HepG2 (cell line): ENCODE measurements around the gene MMAA. TPM values are rescaled to one million over a fixed set of nuclear protein-coding genes. Genes with fewer than 3 reads are reported as not detected.

Source experiments
- ATAC-seq: fragments of 200-7000 bp; cut with Tn5 transposase; 3 replicates; pipeline ENCODE4 v1.9.1; 2020; ENCODE audit warnings: mild to moderate bottlenecking, moderate library complexity
- BruUV-seq: library from RNA; stranded (reverse); fragments of 400-500 nt; replicated peaks from 2 replicates; lab custom pipeline; 2021; lab: Mats Ljungman, UMichigan
- CTCF ChIA-PET: fragments of 300-600 bp; formaldehyde crosslinking; extraction: SDS; loops from one replicate; lab custom pipeline; 2021; ENCODE audit warnings: low total read pairs, inconsistent platforms, low intra/inter-chr PET ratio; lab: Yijun Ruan, JAX
- POLR2A ChIA-PET: fragments of 350-600 bp; sonication (Branson Sonifier 250); formaldehyde crosslinking; loops from one replicate; lab custom pipeline; 2020; ENCODE audit warnings: antibody characterized with exemption, inconsistent platforms; lab: Yijun Ruan, JAX
- DNase-seq: peaks from one replicate; pipeline ENCODE4 v3.0.0-alpha.2; 2015; ENCODE audit warnings: low spot score
- FAIRE-seq: peaks from 3 replicates; lab custom pipeline; 2011; peaks lifted over from hg19 to GRCh38; lab: Jason Lieb, UNC
- H2AFZ ChIP-seq: one replicate; pipeline ENCODE4 v1.6.1; 2011; ENCODE audit warnings: low read length, inconsistent platforms
- H3K27ac ChIP-seq: fragments of 300-600 bp; 3 replicates; pipeline ENCODE4 v1.8.0; 2011; ENCODE audit warnings: mixed run types, mild to moderate bottlenecking, mixed read lengths, low read length, inconsistent platforms; ENCODE audit not compliant: insufficient read depth; ENCODE audit errors: extremely low read length
- H3K27me3 ChIP-seq, 2 experiments: fragments of 200-600 bp in 1 of 2; 2 replicates in 1 of 2; 3 replicates in 1 of 2; pipeline versions ENCODE4 v1.6.0 to v1.8.0; 2011; ENCODE audit warnings: low read length in 2 of 2, mild to moderate bottlenecking in 2 of 2, moderate library complexity in 2 of 2, inconsistent platforms in 1 of 2; ENCODE audit not compliant: insufficient read depth in 2 of 2, control insufficient read depth in 1 of 2
- H3K36me3 ChIP-seq, 2 experiments: fragments of 200-600 bp in 1 of 2; replicated peaks in 1 of 2; 2 replicates in 1 of 2; 3 replicates in 1 of 2; pipeline versions ENCODE4 v1.5.1 to v1.8.0; 2011; ENCODE audit warnings: low read length in 2 of 2, inconsistent platforms in 1 of 2; ENCODE audit not compliant: insufficient read depth in 2 of 2, control insufficient read depth in 1 of 2
- H3K4me1 ChIP-seq: 2 replicates; pipeline ENCODE4 v1.5.1; 2012; ENCODE audit warnings: low read length, inconsistent platforms; ENCODE audit not compliant: insufficient read depth
- H3K4me2 ChIP-seq: 2 replicates; pipeline ENCODE4 v1.6.0; 2011; ENCODE audit warnings: low read depth, low read length, inconsistent platforms
- H3K4me3 ChIP-seq, 3 experiments: fragments of 200-600 bp in 1 of 3; sonication (generic), shearing (Covaris generic) in 1 of 3; replicated peaks in 1 of 3; 2 replicates each; pipeline ENCODE4 v1.5.1; 2011 to 2016; ENCODE audit warnings: low read length in 3 of 3, inconsistent platforms in 2 of 3, low read depth in 2 of 3, mild to moderate bottlenecking in 2 of 3, control low read depth in 1 of 3, mixed read lengths in 1 of 3; ENCODE audit not compliant: insufficient read depth in 1 of 3
- H3K79me2 ChIP-seq: one replicate; pipeline ENCODE4 v1.6.1; 2011; ENCODE audit warnings: low read length, inconsistent platforms; ENCODE audit not compliant: insufficient read depth
- H3K9ac ChIP-seq: 2 replicates; pipeline ENCODE4 v1.6.0; 2011; ENCODE audit warnings: mild to moderate bottlenecking, low read depth, low read length, inconsistent platforms; ENCODE audit not compliant: insufficient read depth
- H3K9me3 ChIP-seq: 2 replicates; pipeline ENCODE4 v1.5.1; 2012; ENCODE audit warnings: mild to moderate bottlenecking, low read length
- H4K20me1 ChIP-seq: 2 replicates; pipeline ENCODE4 v1.6.0; 2011; ENCODE audit warnings: inconsistent platforms, mild to moderate bottlenecking, low read length, moderate library complexity; ENCODE audit not compliant: insufficient read depth
- CREM ChIP-seq, 2 experiments: sonication (generic) in 1 of 2; formaldehyde crosslinking in 1 of 2; IDR thresholded peaks; 2 replicates each; pipeline versions ENCODE4 v1.4.0 to v1.6.1; 2016 to 2020; ENCODE audit warnings: antibody characterized with exemption in 1 of 2, mild to moderate bottlenecking in 1 of 2, missing genetic modification reagents in 1 of 2
- HOXA9 ChIP-seq: sonication (generic); formaldehyde crosslinking; IDR thresholded peaks from 2 replicates; pipeline ENCODE4 v1.8.1; 2022; ENCODE audit warnings: missing genetic modification reagents, mild to moderate bottlenecking, moderate library complexity, borderline replicate concordance
- ISX ChIP-seq: sonication (generic); formaldehyde crosslinking; conservative IDR thresholded peaks from 2 replicates; pipeline ENCODE4 v1.5.0; 2020; ENCODE audit warnings: missing genetic modification reagents
- JUND ChIP-seq: sonication (generic); formaldehyde crosslinking; IDR thresholded peaks from 2 replicates; pipeline ENCODE4 v1.8.0; 2022; ENCODE audit warnings: mild to moderate bottlenecking, missing genetic modification reagents
- KLF11 ChIP-seq: IDR thresholded peaks from 2 replicates; pipeline ENCODE4 v1.6.1; 2016; ENCODE audit warnings: missing compliant biosample characterization
- PAWR ChIP-seq: sonication (generic); formaldehyde crosslinking; IDR thresholded peaks from 2 replicates; pipeline ENCODE4 v1.4.0; 2020; ENCODE audit warnings: missing genetic modification reagents, mild to moderate bottlenecking, borderline replicate concordance
- RFX3 ChIP-seq: IDR thresholded peaks from 2 replicates; pipeline ENCODE4 v1.6.1; 2016; ENCODE audit warnings: missing biosample characterization, missing genetic modification reagents
- ZFP37 ChIP-seq: sonication (generic); formaldehyde crosslinking; IDR thresholded peaks from 2 replicates; pipeline ENCODE4 v1.4.0; 2020; ENCODE audit warnings: missing genetic modification reagents, borderline replicate concordance
- ZNF225 ChIP-seq: sonication (generic); formaldehyde crosslinking; IDR thresholded peaks from 2 replicates; pipeline ENCODE4 v1.4.0; 2020; ENCODE audit warnings: mild to moderate bottlenecking, missing genetic modification reagents
- ZNF234 ChIP-seq: sonication (generic); formaldehyde crosslinking; conservative IDR thresholded peaks from 2 replicates; pipeline ENCODE4 v1.5.1; 2020; ENCODE audit warnings: mild to moderate bottlenecking, missing genetic modification reagents
- ZNF235 ChIP-seq: sonication (generic); formaldehyde crosslinking; IDR thresholded peaks from 2 replicates; pipeline ENCODE4 v1.8.1; 2023; ENCODE audit warnings: mild to moderate bottlenecking, missing genetic modification reagents, borderline replicate concordance
- ZNF790 ChIP-seq: sonication (generic); formaldehyde crosslinking; IDR thresholded peaks from 2 replicates; pipeline ENCODE4 v1.8.0; 2022; ENCODE audit warnings: missing genetic modification reagents, mild to moderate bottlenecking, borderline replicate concordance
- WGBS: methylation state at CpG from one replicate; pipeline ENCODE4 v1.1.6; 2017; ENCODE audit warnings: low lambda C conversion rate; 5-methylcytosine and 5-hydroxymethylcytosine counted together
- in situ Hi-C: cut with HindIII; loops from 2 replicates; pipeline ENCODE4 v1.10.0; 2017; ENCODE audit warnings: low pct_unique_long_range_greater_than_20kb; ENCODE audit not compliant: extremely low pct_ligation_motif_present
- intact Hi-C: fragments of 100-400 bp; cut with micrococcal nuclease; formaldehyde crosslinking; loops from one replicate; pipeline ENCODE4 v1.10.0; 2022; ENCODE audit not compliant: unreplicated experiment
- polyA plus RNA-seq, 8 experiments: library from polyadenylated mRNA; depleted of rRNA in 3 of 8; stranded (reverse) in 7 of 8; unstranded in 1 of 8; fragments of >200 nt; fragmentation: Illumina TruSeq in 4 of 8; extraction: Trizol in 4 of 8; gene quantifications; 2 replicates each; pipeline versions ENCODE4 v1.2.1 to v1.2.3, GENCODE V29; 2011 to 2016; ENCODE audit warnings: low read depth in 4 of 8, missing spikeins in 1 of 8, mixed read lengths in 1 of 8; ENCODE audit not compliant: insufficient read depth in 1 of 8
- total RNA-seq, 5 experiments: library from RNA; depleted of rRNA; stranded (reverse); fragments of >200 nt; fragmentation: Illumina TruSeq; extraction: Trizol; gene quantifications; 2 replicates each; pipeline ENCODE4 v1.2.3, GENCODE V29; 2016; ENCODE audit warnings: low read depth in 1 of 5
- TF ChIP-seq, protein P1 (sequence below): sonication (generic); formaldehyde crosslinking; IDR thresholded peaks from 2 replicates; pipeline ENCODE4 v1.8.1; 2023; ENCODE audit warnings: mild to moderate bottlenecking, missing genetic modification reagents, borderline replicate concordance
- TF ChIP-seq, protein P2 (sequence below): sonication (generic); formaldehyde crosslinking; IDR thresholded peaks from 2 replicates; pipeline ENCODE4 v1.5.0; 2020; ENCODE audit warnings: mild to moderate bottlenecking, missing genetic modification reagents
- TF ChIP-seq, protein P3 (sequence below): sonication (generic); formaldehyde crosslinking; IDR thresholded peaks from 2 replicates; pipeline ENCODE4 v1.8.1; 2023; ENCODE audit warnings: missing genetic modification reagents, mild to moderate bottlenecking, borderline replicate concordance
- TF ChIP-seq, protein P4 (sequence below): sonication (generic); formaldehyde crosslinking; IDR thresholded peaks from 2 replicates; pipeline ENCODE4 v1.9.0; 2021; ENCODE audit warnings: missing genetic modification reagents, mild to moderate bottlenecking, borderline replicate concordance
- TF ChIP-seq, protein P5 (sequence below): sonication (generic); formaldehyde crosslinking; IDR thresholded peaks from 2 replicates; pipeline ENCODE4 v1.5.1; 2020; ENCODE audit warnings: mild to moderate bottlenecking, missing genetic modification reagents

MMAA gene
- total and polyA plus RNA-seq, 2 of the 13 experiments (the other 11 are each of a cell fraction or from before 2014, with no cell fraction given) = 1.3 to 2.8 TPM

DNA sequence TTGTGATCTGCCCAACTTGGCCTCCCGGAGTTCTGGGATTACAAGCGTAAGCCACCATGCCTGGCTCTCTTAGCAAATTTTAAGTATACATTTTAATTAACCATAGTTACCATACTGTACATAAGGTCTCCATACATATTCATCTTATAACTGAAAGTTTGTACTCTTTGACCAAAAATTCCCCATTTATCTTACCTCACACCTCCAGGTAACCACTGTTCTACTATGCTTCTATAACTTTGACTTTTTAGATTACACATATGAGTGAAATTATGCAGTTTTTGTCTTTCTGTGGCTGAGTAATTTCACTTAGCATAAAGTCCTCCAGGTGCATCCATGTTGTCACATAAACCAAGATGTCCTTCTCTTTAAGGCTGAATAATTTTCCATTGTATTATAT lies 78.1 kb downstream of the MMAA start:
- H4K20me1 ChIP-seq = no peaks in the 10 kb centered on the region
- H3K9me3 ChIP-seq = no peaks in the 10 kb centered on the region
- no peaks in the 10 kb centered on the region for H3K36me3 ChIP-seq
- intact Hi-C loops = no loop called here
- FAIRE-seq = no peak
- H3K4me1 ChIP-seq = peaks cover 4% of the 10 kb centered on the region
- H3K9ac ChIP-seq = no peak overlapping the region
- no peak overlapping the region for H3K27ac ChIP-seq
- H3K4me3 ChIP-seq = no peak overlapping the region
- no peak overlapping the region for H3K4me2 ChIP-seq
- CTCF ChIA-PET = no interaction called here
- 83% methylated on average over 2 of the region's 2 CpGs for WGBS
- TF ChIP-seq CREM (IDR thresholded peaks at IDR 0.05) (no peak), CREM (CRISPR knock-in tag; IDR thresholded peaks at IDR 0.05) (no peak), PAWR (CRISPR knock-in tag) (no peak), KLF11 (no peak), ZNF235 (no peak), HOXA9 (CRISPR knock-in tag) (no peak), RFX3 (CRISPR knock-in tag) (no peak), ZNF234 (CRISPR knock-in tag) (no peak), JUND (CRISPR knock-in tag) (no peak), ZNF790 (CRISPR knock-in tag) (no peak), ZFP37 (CRISPR knock-in tag) (no peak), ISX (CRISPR knock-in tag) (no peak), ZNF225 (CRISPR knock-in tag) (no peak)
- TF ChIP-seq, protein P1, sequence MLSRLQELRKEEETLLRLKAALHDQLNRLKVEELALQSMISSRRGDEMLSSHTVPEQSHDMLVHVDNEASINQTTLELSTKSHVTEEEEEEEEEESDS = no peak
- TF ChIP-seq, protein P2, sequence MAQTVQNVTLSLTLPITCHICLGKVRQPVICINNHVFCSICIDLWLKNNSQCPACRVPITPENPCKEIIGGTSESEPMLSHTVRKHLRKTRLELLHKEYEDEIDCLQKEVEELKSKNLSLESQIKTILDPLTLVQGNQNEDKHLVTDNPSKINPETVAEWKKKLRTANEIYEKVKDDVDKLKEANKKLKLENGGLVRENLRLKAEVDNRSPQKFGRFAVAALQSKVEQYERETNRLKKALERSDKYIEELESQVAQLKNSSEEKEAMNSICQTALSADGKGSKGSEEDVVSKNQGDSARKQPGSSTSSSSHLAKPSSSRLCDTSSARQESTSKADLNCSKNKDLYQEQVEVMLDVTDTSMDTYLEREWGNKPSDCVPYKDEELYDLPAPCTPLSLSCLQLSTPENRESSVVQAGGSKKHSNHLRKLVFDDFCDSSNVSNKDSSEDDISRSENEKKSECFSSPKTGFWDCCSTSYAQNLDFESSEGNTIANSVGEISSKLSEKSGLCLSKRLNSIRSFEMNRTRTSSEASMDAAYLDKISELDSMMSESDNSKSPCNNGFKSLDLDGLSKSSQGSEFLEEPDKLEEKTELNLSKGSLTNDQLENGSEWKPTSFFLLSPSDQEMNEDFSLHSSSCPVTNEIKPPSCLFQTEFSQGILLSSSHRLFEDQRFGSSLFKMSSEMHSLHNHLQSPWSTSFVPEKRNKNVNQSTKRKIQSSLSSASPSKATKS = no peak
- TF ChIP-seq, protein P3, sequence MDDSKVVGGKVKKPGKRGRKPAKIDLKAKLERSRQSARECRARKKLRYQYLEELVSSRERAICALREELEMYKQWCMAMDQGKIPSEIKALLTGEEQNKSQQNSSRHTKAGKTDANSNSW = no peak
- TF ChIP-seq, protein P4, sequence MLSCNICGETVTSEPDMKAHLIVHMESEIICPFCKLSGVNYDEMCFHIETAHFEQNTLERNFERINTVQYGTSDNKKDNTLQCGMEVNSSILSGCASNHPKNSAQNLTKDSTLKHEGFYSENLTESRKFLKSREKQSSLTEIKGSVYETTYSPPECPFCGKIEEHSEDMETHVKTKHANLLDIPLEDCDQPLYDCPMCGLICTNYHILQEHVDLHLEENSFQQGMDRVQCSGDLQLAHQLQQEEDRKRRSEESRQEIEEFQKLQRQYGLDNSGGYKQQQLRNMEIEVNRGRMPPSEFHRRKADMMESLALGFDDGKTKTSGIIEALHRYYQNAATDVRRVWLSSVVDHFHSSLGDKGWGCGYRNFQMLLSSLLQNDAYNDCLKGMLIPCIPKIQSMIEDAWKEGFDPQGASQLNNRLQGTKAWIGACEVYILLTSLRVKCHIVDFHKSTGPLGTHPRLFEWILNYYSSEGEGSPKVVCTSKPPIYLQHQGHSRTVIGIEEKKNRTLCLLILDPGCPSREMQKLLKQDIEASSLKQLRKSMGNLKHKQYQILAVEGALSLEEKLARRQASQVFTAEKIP (CRISPR knock-in tag) = no peak
- TF ChIP-seq, protein P5, sequence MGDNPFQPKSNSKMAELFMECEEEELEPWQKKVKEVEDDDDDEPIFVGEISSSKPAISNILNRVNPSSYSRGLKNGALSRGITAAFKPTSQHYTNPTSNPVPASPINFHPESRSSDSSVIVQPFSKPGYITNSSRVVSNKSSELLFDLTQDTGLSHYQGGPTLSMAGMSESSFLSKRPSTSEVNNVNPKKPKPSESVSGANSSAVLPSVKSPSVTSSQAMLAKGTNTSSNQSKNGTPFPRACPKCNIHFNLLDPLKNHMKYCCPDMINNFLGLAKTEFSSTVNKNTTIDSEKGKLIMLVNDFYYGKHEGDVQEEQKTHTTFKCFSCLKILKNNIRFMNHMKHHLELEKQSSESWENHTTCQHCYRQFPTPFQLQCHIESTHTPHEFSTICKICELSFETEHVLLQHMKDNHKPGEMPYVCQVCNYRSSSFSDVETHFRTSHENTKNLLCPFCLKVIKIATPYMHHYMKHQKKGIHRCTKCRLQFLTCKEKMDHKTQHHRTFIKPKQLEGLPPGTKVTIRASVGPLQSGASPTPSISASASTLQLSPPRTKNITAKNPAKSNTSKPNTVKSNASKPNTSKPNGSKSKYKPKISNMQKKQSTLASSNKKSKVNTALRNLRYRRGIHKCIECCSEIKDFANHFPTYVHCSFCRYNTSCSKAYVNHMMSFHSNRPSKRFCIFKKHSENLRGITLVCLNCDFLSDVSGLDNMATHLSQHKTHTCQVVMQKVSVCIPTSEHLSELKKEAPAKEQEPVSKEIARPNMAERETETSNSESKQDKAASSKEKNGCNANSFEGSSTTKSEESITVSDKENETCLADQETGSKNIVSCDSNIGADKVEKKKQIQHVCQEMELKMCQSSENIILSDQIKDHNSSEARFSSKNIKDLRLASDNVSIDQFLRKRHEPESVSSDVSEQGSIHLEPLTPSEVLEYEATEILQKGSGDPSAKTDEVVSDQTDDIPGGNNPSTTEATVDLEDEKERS (CRISPR knock-in tag) = no peak
- no peaks in the 10 kb centered on the region; a peak in 1 of 5 replicates for H3K27me3 ChIP-seq
- in situ Hi-C loops = no loop called here
- no peak for DNase-seq
- POLR2A ChIA-PET = no interaction called here
- no peaks in the 10 kb centered on the region for H3K79me2 ChIP-seq
- no peak overlapping the region for H2AFZ ChIP-seq
- ATAC-seq = no peak
- BruUV-seq = no TSS peak
